Measurements from ENCODE around the gene ALS2CL. TPM values are rescaled to one million over a fixed set of nuclear protein-coding genes. Genes with fewer than 3 reads are reported as not detected.

Gene ALS2CL
- total RNA-seq, 1 experiment from 2014 or later = 16.4 TPM

GRCh38 chr3:46680298-46680826 lies 13.1 kb downstream of the ALS2CL start:
- ChIA-PET CTCF (no interaction called here), POLR2A (no interaction called here), RAD21 (ENCODE audit: low non-redundant PET in 1 of 2, low total read pairs in 2 of 2, uncharacterized antibody in 2 of 2, unreplicated experiment in 2 of 2) (no interaction called here)
- no TSS peak for BruUV-seq (replicated peaks)
- H3K4me2 ChIP-seq (ENCODE audit: low read length) = no peak overlapping the region
- H3K4me1 ChIP-seq (ENCODE audit: control insufficient read depth in 1 of 2, insufficient read depth in 2 of 2, low read length in 2 of 2) = no peaks in the 10 kb centered on the region
- no peak overlapping the region for H3K27ac ChIP-seq (ENCODE audit: low read depth, low read length)
- H2AFZ ChIP-seq (ENCODE audit: low read depth, low read length, poor library complexity, severe bottlenecking) = no peak overlapping the region
- no peaks in the 10 kb centered on the region for H3K27me3 ChIP-seq (ENCODE audit: insufficient read depth, low read length)
- no peak overlapping the region for H3K9ac ChIP-seq (ENCODE audit: low read length)
- intact Hi-C loops (cut with micrococcal nuclease) = no loop called here
- TF ChIP-seq SIN3A (IDR thresholded peaks at IDR 0.05; ENCODE audit: low read depth) (no peak), EZH2 (IDR thresholded peaks at IDR 0.05) (no peak)
- no peaks in the 10 kb centered on the region for H3K9me3 ChIP-seq (ENCODE audit: control insufficient read depth in 1 of 2, insufficient read depth in 1 of 2, low read depth in 1 of 2, low read length in 2 of 2)
- H4K20me1 ChIP-seq (ENCODE audit: insufficient read depth) = no peaks in the 10 kb centered on the region
- ATAC-seq = no peak
- no peaks in the 10 kb centered on the region for H3K9me2 ChIP-seq (ENCODE audit: insufficient read depth)
- no peak for DNase-seq (ENCODE audit: low read depth, low spot score)
- H3K4me3 ChIP-seq (replicated peaks in 1 of 2; ENCODE audit: low read depth in 1 of 2, low read length in 2 of 2) = no peak overlapping the region
- H3K36me3 ChIP-seq (ENCODE audit: control insufficient read depth in 1 of 2, insufficient read depth in 2 of 2, low read length in 2 of 2) = no peaks in the 10 kb centered on the region
- H3K79me2 ChIP-seq (ENCODE audit: insufficient read depth, low read length) = no peaks in the 10 kb centered on the region

DNA sequence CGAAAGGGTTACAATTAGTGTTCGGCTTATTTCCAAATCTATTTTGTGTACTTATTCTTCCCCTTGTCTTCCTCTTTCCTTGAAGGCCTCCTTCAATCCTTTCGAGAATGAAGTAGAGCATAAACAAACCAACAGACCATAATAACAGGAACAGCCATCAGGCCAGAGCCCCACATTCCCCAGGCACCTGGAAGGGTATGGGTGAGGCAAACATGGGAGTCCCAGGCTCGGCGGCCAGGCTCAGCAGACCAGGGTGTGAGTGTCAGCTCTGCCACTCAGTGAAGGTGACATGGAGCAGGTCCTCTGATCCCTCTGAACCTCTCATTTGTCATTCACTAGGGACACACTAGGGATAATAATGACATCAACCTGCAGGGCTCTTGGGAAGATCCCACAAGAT lies 13.8 kb downstream of the ALS2CL start:
- Histone ChIP-seq H3K4me2 (ENCODE audit: low read length) (no peak overlapping the region), H3K9me2 (ENCODE audit: insufficient read depth) (no peaks in the 10 kb centered on the region), H4K20me1 (ENCODE audit: insufficient read depth) (no peaks in the 10 kb centered on the region), H3K4me3 (replicated peaks in 1 of 2; ENCODE audit: low read depth in 1 of 2, low read length in 2 of 2) (no peak overlapping the region), H3K9ac (ENCODE audit: low read length) (no peak overlapping the region), H3K27ac (ENCODE audit: low read depth, low read length) (no peak overlapping the region), H3K36me3 (ENCODE audit: control insufficient read depth in 1 of 2, insufficient read depth in 2 of 2, low read length in 2 of 2) (no peaks in the 10 kb centered on the region), H3K27me3 (ENCODE audit: insufficient read depth, low read length) (no peaks in the 10 kb centered on the region), H3K9me3 (ENCODE audit: control insufficient read depth in 1 of 2, insufficient read depth in 1 of 2, low read depth in 1 of 2, low read length in 2 of 2) (no peaks in the 10 kb centered on the region), H3K4me1 (ENCODE audit: control insufficient read depth in 1 of 2, insufficient read depth in 2 of 2, low read length in 2 of 2) (no peaks in the 10 kb centered on the region), H2AFZ (ENCODE audit: low read depth, low read length, poor library complexity, severe bottlenecking) (no peak overlapping the region), H3K79me2 (ENCODE audit: insufficient read depth, low read length) (no peaks in the 10 kb centered on the region)
- POLR2A ChIA-PET = no interaction called here
- TF ChIP-seq JUND (IDR thresholded peaks at IDR 0.05) (no peak), CTCF (IDR thresholded peaks at IDR 0.05 in 2 of 3, conservative IDR thresholded peaks at IDR 0.05 in 1 of 3; ENCODE audit: borderline replicate concordance in 1 of 3, insufficient read depth in 1 of 3, low read depth in 2 of 3, low read length in 2 of 3) (no peak), ZBTB33 (IDR thresholded peaks at IDR 0.05; ENCODE audit: extremely low read depth, insufficient replicate concordance, low read length) (no peak), RAD21 (IDR thresholded peaks at IDR 0.05; ENCODE audit: low read depth) (no peak), TCF7L2 (IDR thresholded peaks at IDR 0.05; ENCODE audit: borderline replicate concordance, extremely low read depth, insufficient read depth, insufficient read length) (no peak), SP1 (IDR thresholded peaks at IDR 0.05; ENCODE audit: low read depth) (no peak), EZH2 (IDR thresholded peaks at IDR 0.05) (no peak), ELF1 (IDR thresholded peaks at IDR 0.05; ENCODE audit: borderline replicate concordance, low read depth) (no peak), SRF (IDR thresholded peaks at IDR 0.05; ENCODE audit: low read depth) (no peak), POLR2AphosphoS5 (IDR thresholded peaks at IDR 0.05; ENCODE audit: low read depth, low read length) (no peak), YY1 (IDR thresholded peaks at IDR 0.05; ENCODE audit: extremely low read depth, insufficient replicate concordance, low read depth, low read length) (no peak), EGR1 (IDR thresholded peaks at IDR 0.05; ENCODE audit: low read depth) (no peak), EZH2phosphoT487 (IDR thresholded peaks at IDR 0.05; ENCODE audit: borderline replicate concordance) (no peak)
- DNase-seq (ENCODE audit: low read depth, low spot score) = no peak
- CTCF ChIA-PET = no interaction called here
- BruUV-seq (replicated peaks) = no TSS peak
- ATAC-seq = no peak
- intact Hi-C loops (cut with micrococcal nuclease) = no loop called here
- RAD21 ChIA-PET (ENCODE audit: low non-redundant PET in 1 of 2, low total read pairs in 2 of 2, uncharacterized antibody in 2 of 2, unreplicated experiment in 2 of 2) = no interaction called here

Measured in HCT116 (cell line).